GM21737 (cell line): ENCODE data around the gene C9orf50.

Experiments
- ATAC-seq: cut with Tn5 transposase; IDR thresholded peaks from one replicate; pipeline ENCODE4 v1.9.1; 2021; ENCODE audit warnings: mild to moderate bottlenecking, moderate library complexity; ENCODE audit not compliant: unreplicated experiment

Gene C9orf50

DNA sequence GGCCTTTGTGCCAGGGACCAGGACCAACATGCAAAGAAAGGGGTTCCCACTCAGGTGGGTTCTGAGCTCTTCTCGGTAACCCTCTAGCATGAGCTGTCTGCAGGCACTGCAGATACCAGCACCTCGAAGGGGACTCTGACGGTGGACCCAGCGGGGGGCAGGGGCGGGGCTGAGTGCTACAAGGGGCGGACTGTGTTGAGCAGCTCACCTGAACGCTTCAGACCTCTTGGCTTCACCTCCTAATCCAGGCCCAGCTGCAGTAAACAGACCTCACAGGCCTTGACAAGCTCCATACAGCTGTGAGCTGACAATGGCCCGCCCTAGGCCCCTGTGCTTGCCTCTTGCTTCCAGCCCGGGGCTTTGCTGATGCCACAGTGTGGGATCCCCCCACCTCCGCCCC is 48.4 kb downstream of the C9orf50 start:
- no peak for ATAC-seq

GRCh38 chr9:129572052-129572425 is 48.9 kb downstream of the C9orf50 start:
- no peak for ATAC-seq

DNA sequence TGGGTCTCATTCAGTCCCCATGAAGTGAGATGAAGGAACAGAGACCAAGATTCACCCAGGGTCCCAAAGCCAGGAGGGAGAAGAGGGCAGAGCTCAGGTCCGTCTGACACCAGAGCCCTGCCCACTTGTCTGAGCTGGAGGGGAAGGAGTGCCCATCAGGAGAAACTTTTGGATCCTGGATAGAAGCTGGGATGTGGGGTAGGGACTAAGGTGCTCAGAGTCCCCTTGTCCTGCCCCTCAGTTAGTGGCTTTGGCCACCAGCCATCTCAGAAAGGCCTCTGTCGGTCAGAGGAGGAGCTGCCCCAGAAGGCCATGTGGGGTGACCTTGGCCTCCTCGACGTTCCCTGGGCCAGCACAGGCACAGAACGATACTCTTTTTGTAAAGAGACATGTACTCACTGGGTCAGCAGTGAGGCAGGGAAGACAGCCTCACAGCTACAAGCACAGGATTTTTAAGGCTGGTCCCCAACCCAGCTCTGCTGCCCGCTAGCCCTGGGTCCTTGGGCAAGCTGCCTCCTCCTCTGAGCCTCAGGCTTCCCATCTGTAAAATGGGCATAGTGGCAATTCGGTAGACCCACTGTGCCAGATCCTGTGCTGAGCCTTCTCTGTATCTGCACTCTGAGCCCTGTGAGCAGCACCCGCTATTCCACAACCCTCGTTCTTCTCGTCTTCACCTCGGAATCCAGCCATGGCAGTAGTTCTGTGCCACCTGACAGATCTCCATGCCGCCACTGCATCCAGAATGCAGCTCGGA is 49.4 kb downstream of the C9orf50 start:
- no peak for ATAC-seq

- no peak for ATAC-seq
Observed at GRCh38 chr9:129570450-129571297, 50.2 kb downstream of the C9orf50 start.

DNA sequence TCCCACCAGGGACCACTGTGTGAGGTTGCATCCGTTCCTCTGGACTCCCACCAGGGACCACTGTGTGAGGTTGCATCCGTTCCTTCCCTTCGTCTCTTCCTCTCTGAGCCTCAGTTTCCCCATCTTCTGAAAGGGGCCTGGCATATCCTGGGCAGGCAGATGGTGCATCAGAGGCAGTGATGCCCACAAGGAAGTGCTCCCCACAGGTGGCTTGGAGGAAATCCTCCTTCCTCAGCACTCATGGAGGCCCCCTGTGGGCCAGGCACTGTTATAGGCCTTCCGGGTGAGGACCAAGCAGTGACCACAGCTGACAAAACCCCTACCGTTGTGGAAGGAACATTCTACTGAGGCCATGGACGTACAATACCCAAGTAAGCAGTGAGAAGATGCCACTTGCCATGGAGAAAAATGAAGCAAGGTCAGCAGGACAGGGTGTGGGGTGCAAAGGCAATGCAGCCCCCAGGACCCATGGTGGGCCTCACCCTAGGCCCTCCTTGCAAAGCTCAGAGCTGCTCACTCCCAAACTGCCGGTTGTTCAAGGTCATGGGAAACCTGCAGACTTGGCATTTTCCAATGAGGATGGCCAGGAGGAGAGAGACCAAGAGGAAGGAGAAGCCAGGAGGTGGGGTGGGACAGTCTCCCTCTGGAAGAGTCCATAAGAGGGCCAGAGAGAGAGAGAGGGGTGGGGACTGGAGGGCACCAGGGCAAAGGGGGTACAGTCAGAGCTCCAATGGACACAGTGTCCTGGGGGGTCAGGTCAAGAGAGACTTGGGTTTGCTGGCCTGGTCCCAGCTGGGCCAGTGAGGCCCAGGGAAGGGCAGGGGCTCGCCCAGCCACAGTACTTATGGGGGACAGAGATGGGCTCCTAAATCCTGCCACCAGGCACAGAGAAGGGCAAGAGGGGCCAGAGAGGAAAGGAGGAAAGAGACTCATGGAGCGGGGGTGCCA is 51.1 kb downstream of the C9orf50 start:
- ATAC-seq, result no peak

DNA sequence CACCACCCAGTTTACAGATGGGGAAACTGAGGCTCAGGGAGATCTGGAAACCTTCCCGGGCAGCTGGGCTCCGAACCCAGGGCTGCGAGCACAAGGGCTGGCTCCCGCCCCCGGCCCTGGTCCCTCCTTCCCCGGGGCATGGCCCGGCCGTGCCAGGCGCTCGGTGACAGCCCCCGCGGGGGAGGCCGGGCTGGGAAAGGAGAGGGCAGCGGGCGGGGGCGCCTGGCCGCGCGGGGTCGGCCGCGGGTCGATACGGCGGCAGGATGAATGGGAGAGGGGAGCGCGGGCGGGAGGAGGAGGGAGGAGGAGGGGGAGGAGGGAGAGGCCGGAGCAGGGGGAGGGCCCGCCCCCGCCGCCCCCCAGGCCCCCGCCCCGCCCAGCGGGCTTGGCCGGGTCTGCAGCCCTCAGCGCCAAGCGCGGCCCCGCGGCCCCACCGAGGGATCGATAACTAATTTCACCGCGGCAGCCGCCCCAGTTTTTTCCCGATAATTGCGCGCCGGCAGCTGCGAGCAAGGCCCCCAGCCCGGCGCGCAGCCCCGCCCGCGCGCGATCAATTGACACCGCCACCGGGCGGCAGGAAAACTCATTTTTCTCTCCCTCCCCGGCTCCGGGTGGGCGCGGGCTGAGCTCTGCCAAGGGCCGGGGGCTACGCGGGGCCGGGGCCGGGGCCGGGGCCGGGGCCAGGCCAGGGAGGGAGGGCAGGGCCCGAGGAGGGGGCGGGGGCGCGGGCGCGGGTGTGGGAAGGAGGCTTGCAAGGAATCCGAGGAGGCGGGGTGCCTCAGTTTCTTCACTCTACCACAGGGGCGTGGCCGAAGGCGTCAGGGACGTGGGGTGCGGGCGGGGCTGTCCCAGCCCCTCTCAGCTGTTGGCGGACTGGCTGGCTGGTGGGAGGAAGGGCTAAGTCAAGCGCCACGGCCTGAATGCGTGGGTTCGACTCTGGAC is 52.1 kb downstream of the C9orf50 start:
- no peak for ATAC-seq

- no peak for ATAC-seq
Observed at GRCh38 chr9:129567842-129568559, 52.9 kb downstream of the C9orf50 start.

DNA sequence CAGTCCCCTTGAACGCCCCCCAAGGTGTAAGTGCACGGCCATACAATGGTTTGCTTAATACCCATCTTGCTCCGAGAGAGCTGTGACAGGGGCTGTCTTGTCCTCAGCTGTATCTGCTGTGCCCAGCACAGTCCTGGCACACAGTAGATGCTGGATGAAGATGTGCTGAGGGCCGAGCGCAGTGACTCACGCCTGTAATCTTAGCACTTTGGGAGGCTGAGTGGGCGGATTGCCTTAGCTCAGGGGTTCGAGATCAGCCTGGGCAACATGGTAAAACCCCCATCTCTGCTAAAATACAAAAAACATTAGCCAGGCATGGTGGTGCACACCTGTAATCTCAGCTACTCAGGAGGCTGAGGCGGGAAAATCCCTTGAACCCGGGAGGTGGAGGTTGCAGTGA is 53.6 kb downstream of the C9orf50 start:
- no peak for ATAC-seq

DNA sequence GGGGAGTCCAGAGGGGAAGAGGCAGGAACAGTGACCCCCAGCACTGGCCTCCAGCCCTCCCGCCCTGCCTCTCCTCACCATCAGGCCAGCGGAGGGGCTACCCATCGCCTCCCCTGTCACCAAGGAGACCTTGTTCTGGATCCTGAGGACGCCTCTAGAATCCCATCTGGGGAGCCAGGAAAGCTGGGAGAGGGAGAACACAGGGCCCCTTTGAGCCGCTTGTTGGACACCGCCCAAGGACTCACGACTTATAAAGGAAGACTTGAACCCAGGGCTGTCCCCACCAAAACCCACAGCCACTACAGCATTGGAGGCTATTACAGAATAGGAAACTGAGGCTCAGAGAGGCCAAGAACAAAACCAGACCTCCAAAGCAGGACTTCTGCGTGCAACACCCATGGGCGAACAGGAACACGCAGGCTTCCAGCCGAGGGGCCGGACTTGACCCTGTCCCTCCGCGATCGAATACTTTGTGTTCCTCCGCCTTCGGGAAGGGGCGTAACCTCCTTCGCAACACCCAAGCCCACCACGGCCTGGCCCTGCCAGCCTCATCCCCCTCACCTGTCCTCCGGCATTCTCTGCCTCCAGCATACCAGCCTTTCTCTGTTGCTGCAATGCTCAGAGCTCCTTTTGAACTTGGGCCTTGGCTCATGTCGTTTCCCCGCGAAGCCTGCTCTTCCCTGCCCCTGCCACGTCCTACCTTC is 54.2 kb downstream of the C9orf50 start:
- ATAC-seq, result no peak

GRCh38 chr9:129562917-129563316 is 58.0 kb downstream of the C9orf50 start:
- ATAC-seq, result no peak

GRCh38 chr9:129562514-129562913 is 58.4 kb downstream of the C9orf50 start:
- no peak for ATAC-seq
